Gastroesophageal sphincter (tissue), 3 donors: ENCODE data around the gene SYCP2L.

Source experiments
- EP300 ChIP-seq: sonication (generic); formaldehyde crosslinking; IDR thresholded peaks from one replicate; pipeline ENCODE4 v1.6.1; 2017; ENCODE audit warnings: antibody characterized with exemption, mild to moderate bottlenecking
- POLR2A ChIP-seq, 2 donors: fragments of 450-650 bp; IDR thresholded peaks; one replicate each; pipeline ENCODE4 v1.6.1; 2017; ENCODE audit warnings: antibody characterized with exemption in 2 of 2, mild to moderate bottlenecking in 2 of 2, moderate library complexity in 1 of 2
- POLR2AphosphoS5 ChIP-seq: sonication (generic); formaldehyde crosslinking; IDR thresholded peaks from one replicate; pipeline ENCODE4 v1.6.1; 2017; ENCODE audit warnings: antibody characterized with exemption
- TF ChIP-seq, protein P1 (sequence below), 4 experiments: fragments of 200-600 bp in 2 of 4; fragments of 450-650 bp in 2 of 4; sonication (generic) in 1 of 4; IDR thresholded peaks; one replicate each; pipeline ENCODE4 v1.5.1; 2017 to 2019; ENCODE audit warnings: antibody characterized with exemption in 4 of 4, mild to moderate bottlenecking in 2 of 4, moderate library complexity in 2 of 4

GRCh38 chr6:10890151-10890550 lies 3.3 kb downstream of the SYCP2L start:
- TF ChIP-seq POLR2A (IDR thresholded peaks at IDR 0.05) (no peak), POLR2AphosphoS5 (no peak), EP300 (no peak)
- TF ChIP-seq, protein P1, sequence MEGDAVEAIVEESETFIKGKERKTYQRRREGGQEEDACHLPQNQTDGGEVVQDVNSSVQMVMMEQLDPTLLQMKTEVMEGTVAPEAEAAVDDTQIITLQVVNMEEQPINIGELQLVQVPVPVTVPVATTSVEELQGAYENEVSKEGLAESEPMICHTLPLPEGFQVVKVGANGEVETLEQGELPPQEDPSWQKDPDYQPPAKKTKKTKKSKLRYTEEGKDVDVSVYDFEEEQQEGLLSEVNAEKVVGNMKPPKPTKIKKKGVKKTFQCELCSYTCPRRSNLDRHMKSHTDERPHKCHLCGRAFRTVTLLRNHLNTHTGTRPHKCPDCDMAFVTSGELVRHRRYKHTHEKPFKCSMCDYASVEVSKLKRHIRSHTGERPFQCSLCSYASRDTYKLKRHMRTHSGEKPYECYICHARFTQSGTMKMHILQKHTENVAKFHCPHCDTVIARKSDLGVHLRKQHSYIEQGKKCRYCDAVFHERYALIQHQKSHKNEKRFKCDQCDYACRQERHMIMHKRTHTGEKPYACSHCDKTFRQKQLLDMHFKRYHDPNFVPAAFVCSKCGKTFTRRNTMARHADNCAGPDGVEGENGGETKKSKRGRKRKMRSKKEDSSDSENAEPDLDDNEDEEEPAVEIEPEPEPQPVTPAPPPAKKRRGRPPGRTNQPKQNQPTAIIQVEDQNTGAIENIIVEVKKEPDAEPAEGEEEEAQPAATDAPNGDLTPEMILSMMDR (IDR thresholded peaks at IDR 0.05) = no peak
